HG02938 (cell line): ENCODE measurements around the gene MGAT4A.
"Not testable (repeated sequence)": the region's sequence is repeated elsewhere in the genome, so short reads cannot be mapped to it uniquely, and the experiment has no call there.

Source experiments
- ATAC-seq: cut with Tn5 transposase; IDR thresholded peaks from one replicate; pipeline ENCODE4 v1.9.1; 2021; ENCODE audit warnings: mild to moderate bottlenecking, moderate library complexity; ENCODE audit not compliant: unreplicated experiment

MGAT4A gene

GRCh38 chr2:98664323-98664722, 66.6 kb downstream of the MGAT4A start:
- no peak for ATAC-seq

- no peak for ATAC-seq
These were observed 67.3 kb downstream of the MGAT4A start for GRCh38 chr2:98663511-98664090.

- ATAC-seq: not testable (repeated sequence)
These were observed 71.5 kb downstream of the MGAT4A start for GRCh38 chr2:98659491-98659840.

GRCh38 chr2:98658816-98659490, 72.0 kb downstream of the MGAT4A start:
- no peak for ATAC-seq

GRCh38 chr2:98656800-98657199, 74.1 kb downstream of the MGAT4A start:
- ATAC-seq: no peak

GRCh38 chr2:98654699-98655495, 76.0 kb downstream of the MGAT4A start:
- ATAC-seq: no peak

- ATAC-seq: no peak
These were observed 79.9 kb downstream of the MGAT4A start for GRCh38 chr2:98650998-98651397.

GRCh38 chr2:98649992-98650375, 80.9 kb downstream of the MGAT4A start:
- ATAC-seq: no peak

GRCh38 chr2:98649135-98649991, 81.6 kb downstream of the MGAT4A start:
- ATAC-seq: peak; percentile 70

- no peak for ATAC-seq
These were observed 82.5 kb downstream of the MGAT4A start for GRCh38 chr2:98648451-98648850.

GRCh38 chr2:98647636-98648035, 83.3 kb downstream of the MGAT4A start:
- no peak for ATAC-seq

- no peak for ATAC-seq
These were observed 87.3 kb downstream of the MGAT4A start for GRCh38 chr2:98643496-98644100.

- no peak for ATAC-seq
These were observed 93.4 kb downstream of the MGAT4A start for GRCh38 chr2:98637401-98638147.

- ATAC-seq: no peak
These were observed 96.4 kb downstream of the MGAT4A start for GRCh38 chr2:98634406-98635092.

- no peak for ATAC-seq
These were observed 98.6 kb downstream of the MGAT4A start for GRCh38 chr2:98632351-98632750.

GRCh38 chr2:98623657-98624056, 107.3 kb downstream of the MGAT4A start:
- no peak for ATAC-seq

GRCh38 chr2:98617149-98617548, 113.8 kb downstream of the MGAT4A start:
- ATAC-seq: no peak

GRCh38 chr2:98615481-98615880, 115.5 kb downstream of the MGAT4A start:
- no peak for ATAC-seq

- no peak for ATAC-seq
These were observed 116.8 kb downstream of the MGAT4A start for GRCh38 chr2:98614024-98614739.
